ENCODE data around the gene CHIA. TPM values are rescaled to one million over a fixed set of nuclear protein-coding genes. Genes with fewer than 3 reads are reported as not detected.

CHIA gene
- total and polyA plus RNA-seq, 9 of the 15 experiments (the other 6 are each of a cell fraction or from before 2014, with no cell fraction given) = not detected

GRCh38 chr1:111346089-111346885 is 55.6 kb downstream of the CHIA start (continued):
- TF ChIP-seq THRB (CRISPR knock-in tag; conservative IDR thresholded peaks at IDR 0.05) (no peak), ZNF518B (CRISPR knock-in tag; IDR thresholded peaks at IDR 0.05) (no peak), CHCHD3 (CRISPR knock-in tag; IDR thresholded peaks at IDR 0.05) (no peak), MAZ (CRISPR knock-in tag; conservative IDR thresholded peaks at IDR 0.05 in 1 of 2, IDR thresholded peaks at IDR 0.05 in 1 of 2) (peak; percentile 61 to 89), MYBL2 (IDR thresholded peaks at IDR 0.05; ENCODE audit: low read depth) (no peak), MYBL2 (CRISPR knock-in tag; IDR thresholded peaks at IDR 0.05; ENCODE audit: borderline replicate concordance) (no peak), CEBPZ (IDR thresholded peaks at IDR 0.05; ENCODE audit: borderline replicate concordance, low read depth, low read length) (no peak), SOX6 (IDR thresholded peaks at IDR 0.05) (no peak), RBM15 (IDR thresholded peaks at IDR 0.05; ENCODE audit: insufficient read depth, low read length) (no peak), ZNF277 (CRISPR knock-in tag; IDR thresholded peaks at IDR 0.05; ENCODE audit: borderline replicate concordance) (no peak), ZBTB34 (CRISPR knock-in tag; IDR thresholded peaks at IDR 0.05) (no peak), HOXB6 (CRISPR knock-in tag; IDR thresholded peaks at IDR 0.05; ENCODE audit: borderline replicate concordance) (no peak), COPS2 (conservative IDR thresholded peaks at IDR 0.05) (no peak), HDAC3 (IDR thresholded peaks at IDR 0.05; ENCODE audit: borderline replicate concordance, partially characterized antibody) (no peak), TARDBP (IDR thresholded peaks at IDR 0.05) (no peak)
